Activated CD4-positive, alpha-beta T cell treated with anti-CD3 and anti-CD28 coated beads for 48 hours (primary cell): ENCODE results near the gene TSHZ2.
A peak's percentile ranks its signal among the peaks of the same experiment; 100 is the strongest.
"Not testable (repeated sequence)": the region's sequence is repeated elsewhere in the genome, so short reads cannot be mapped to it uniquely, and the experiment has no call there.

Source experiments
- DNase-seq: peaks from one replicate; pipeline ENCODE4 v3.0.0-alpha.2; 2020

Gene TSHZ2

GRCh38 chr20:52963131-52963530 is 9.0 kb upstream of the TSHZ2 start:
- DNase-seq, result no peak

- no peak for DNase-seq
Observed at GRCh38 chr20:52964131-52964530, 8.0 kb upstream of the TSHZ2 start.

- no peak for DNase-seq
Observed at GRCh38 chr20:52965380-52965779, 6.8 kb upstream of the TSHZ2 start.

- DNase-seq, result no peak
Observed at GRCh38 chr20:52965819-52966218, 6.3 kb upstream of the TSHZ2 start.

GRCh38 chr20:52966543-52966942 is 5.6 kb upstream of the TSHZ2 start:
- DNase-seq, result not testable (repeated sequence)

GRCh38 chr20:52971498-52972189 is 514 bp upstream of the TSHZ2 start:
- DNase-seq, result no peak

- peak; percentile 57 for DNase-seq
Observed at GRCh38 chr20:52972965-52973819, 1.0 kb downstream of the TSHZ2 start.

GRCh38 chr20:52974179-52974594 is 2.0 kb downstream of the TSHZ2 start:
- peak; percentile 65 for DNase-seq

GRCh38 chr20:52975029-52975732 is 3.0 kb downstream of the TSHZ2 start:
- peak; percentile 43 for DNase-seq

GRCh38 chr20:52975803-52976531 is 3.8 kb downstream of the TSHZ2 start:
- no peak for DNase-seq

GRCh38 chr20:52978851-52979250 is 6.7 kb downstream of the TSHZ2 start:
- no peak for DNase-seq

- DNase-seq, result no peak
Observed at GRCh38 chr20:52981051-52981450, 8.9 kb downstream of the TSHZ2 start.

GRCh38 chr20:52983726-52984450 is 11.7 kb downstream of the TSHZ2 start:
- no peak for DNase-seq

- DNase-seq, result no peak
Observed at GRCh38 chr20:52984451-52984810, 12.3 kb downstream of the TSHZ2 start.

GRCh38 chr20:52985687-52986086 is 13.5 kb downstream of the TSHZ2 start:
- DNase-seq, result no peak

GRCh38 chr20:52987295-52987694 is 15.1 kb downstream of the TSHZ2 start:
- no peak for DNase-seq

GRCh38 chr20:52991830-52992229 is 19.7 kb downstream of the TSHZ2 start:
- DNase-seq, result no peak

GRCh38 chr20:52992632-52993031 is 20.5 kb downstream of the TSHZ2 start:
- no peak for DNase-seq

- no peak for DNase-seq
Observed at GRCh38 chr20:52993076-52993475, 20.9 kb downstream of the TSHZ2 start.

GRCh38 chr20:52994184-52994970 is 22.2 kb downstream of the TSHZ2 start:
- no peak for DNase-seq

GRCh38 chr20:52996130-52996529 is 24.0 kb downstream of the TSHZ2 start:
- DNase-seq, result no peak
